WTC11 (cell line): ENCODE measurements around the gene SPTB.

ENCODE experiments used
- MAX ChIP-seq: sonication (generic); formaldehyde crosslinking; IDR thresholded peaks from 2 replicates; pipeline ENCODE4 v1.8.0; 2022; ENCODE audit warnings: mild to moderate bottlenecking, missing genetic modification reagents
- ZNF138 ChIP-seq: sonication (generic); formaldehyde crosslinking; conservative IDR thresholded peaks from 2 replicates; pipeline ENCODE4 v1.8.1; 2022; ENCODE audit warnings: mild to moderate bottlenecking, moderate library complexity, missing genetic modification reagents

GRCh38 chr14:64923015-64923414 is 43.3 kb upstream of the SPTB start:
- no peak for TF ChIP-seq MAX
- no peak for TF ChIP-seq ZNF138
